Inflammatory macrophage (primary cell): Measurements from ENCODE around the gene PIK3R1.

ENCODE experiments used
- DNase-seq, 2 donors: peaks; one replicate each; pipeline ENCODE4 v3.0.0-alpha.2; 2020 to 2022

Gene PIK3R1

DNA sequence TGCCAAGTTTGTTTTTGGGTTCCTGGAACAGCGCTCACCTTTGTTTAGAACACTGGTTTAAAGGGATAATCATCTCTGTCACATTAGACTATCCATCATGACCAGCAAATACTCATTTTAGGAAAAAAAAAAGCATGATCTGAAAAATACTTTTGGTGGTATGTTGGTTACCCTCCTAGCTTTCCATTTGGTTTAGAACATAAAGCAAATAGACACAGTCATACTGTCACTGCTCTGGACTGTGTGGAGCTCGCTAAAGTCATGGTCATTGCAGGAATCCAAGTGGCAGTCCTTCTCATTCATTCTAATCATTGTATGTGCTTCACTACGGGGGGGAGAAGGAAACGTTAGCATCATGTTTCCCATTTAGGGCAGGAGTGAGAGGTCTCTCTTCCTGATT lies 83.5 kb downstream of the PIK3R1 start:
- DNase-seq, result no peak

GRCh38 chr5:68299575-68299974 lies 84.0 kb downstream of the PIK3R1 start:
- no peak for DNase-seq

- DNase-seq, result no peak
Measured at GRCh38 chr5:68303038-68303738, 87.6 kb downstream of the PIK3R1 start.

GRCh38 chr5:68303754-68304420 lies 88.3 kb downstream of the PIK3R1 start:
- no peak for DNase-seq

DNA sequence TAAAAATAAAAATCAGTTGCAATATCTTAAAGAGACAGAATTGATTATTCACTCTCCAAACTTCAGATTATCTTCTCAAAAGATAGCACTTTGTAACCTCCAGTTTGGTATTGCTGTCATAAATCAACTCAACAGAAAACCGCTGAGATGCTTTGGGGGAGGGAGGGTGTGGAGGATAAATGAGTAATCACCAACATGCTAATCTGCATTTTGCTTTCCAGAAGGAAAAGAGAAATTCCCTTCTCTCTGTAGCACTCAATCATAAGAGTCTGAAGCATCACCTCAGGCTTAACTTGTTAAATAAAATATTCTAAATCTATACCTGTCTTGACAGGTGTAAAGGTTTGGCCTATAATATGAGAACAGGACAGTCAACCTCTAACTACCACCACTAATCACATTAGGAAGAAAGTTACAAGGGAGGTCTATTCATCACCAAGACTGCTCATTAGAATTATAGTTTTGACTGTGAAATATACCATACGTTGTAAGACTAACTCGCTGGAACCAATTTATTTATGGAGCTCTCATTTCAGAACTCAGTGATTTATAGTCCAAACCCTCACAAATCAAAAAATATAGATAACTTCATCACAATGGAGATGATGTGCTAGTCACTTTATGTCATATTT lies 89.0 kb downstream of the PIK3R1 start:
- no peak for DNase-seq

GRCh38 chr5:68305223-68305870 lies 89.8 kb downstream of the PIK3R1 start:
- DNase-seq, result no peak

DNA sequence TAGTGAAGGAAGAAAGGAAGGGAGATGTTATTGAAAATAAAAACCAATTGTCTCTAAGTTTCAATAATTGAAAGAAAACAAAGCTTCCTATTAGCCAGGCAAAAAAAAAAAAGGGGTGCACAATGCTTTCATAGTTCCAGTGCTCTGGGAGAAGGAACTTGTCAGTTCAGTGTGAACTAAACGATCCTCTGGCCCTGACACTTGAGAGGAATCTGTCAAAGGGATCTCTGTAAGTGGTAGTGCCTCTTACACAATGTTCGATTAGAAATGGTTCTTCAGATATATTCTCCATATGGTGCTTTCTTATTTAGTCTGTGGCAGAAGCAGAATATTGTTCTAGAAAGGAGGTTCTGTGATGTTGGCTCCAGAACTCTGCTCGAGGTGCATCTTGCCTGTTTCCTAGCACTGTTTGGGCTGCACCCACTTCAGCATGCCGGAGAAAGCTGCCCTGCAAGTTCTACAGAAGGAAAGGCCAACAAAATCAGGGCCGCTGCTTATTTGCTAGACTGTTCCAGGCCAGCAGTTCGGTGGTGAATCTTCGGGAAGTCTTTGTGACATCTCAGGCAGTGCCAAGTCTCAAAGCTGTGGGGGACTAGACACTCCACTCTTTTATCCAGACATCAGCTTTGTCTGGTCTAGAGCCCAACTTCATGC lies 90.9 kb downstream of the PIK3R1 start:
- no peak for DNase-seq

DNA sequence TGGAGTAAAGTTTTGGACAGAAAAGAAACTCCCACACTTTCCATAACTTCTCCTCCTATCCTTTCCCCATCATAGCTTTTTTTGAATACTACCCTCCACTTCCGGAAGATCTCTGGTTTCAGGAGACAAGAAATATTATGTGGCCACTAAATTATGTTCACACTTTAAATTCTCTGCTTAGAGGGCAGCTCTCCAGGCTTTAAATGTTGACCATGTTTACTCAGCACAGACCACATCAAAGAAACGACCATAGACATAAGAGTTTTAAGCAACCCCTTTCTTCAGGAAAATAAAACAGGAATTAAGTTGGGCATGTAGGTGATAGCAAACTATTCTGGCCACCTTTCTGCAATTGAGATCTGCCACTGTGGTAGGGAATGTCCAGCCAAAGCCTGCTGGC lies 97.8 kb downstream of the PIK3R1 start:
- no peak for DNase-seq

GRCh38 chr5:68314465-68314864 lies 98.9 kb downstream of the PIK3R1 start:
- DNase-seq, result no peak

DNA sequence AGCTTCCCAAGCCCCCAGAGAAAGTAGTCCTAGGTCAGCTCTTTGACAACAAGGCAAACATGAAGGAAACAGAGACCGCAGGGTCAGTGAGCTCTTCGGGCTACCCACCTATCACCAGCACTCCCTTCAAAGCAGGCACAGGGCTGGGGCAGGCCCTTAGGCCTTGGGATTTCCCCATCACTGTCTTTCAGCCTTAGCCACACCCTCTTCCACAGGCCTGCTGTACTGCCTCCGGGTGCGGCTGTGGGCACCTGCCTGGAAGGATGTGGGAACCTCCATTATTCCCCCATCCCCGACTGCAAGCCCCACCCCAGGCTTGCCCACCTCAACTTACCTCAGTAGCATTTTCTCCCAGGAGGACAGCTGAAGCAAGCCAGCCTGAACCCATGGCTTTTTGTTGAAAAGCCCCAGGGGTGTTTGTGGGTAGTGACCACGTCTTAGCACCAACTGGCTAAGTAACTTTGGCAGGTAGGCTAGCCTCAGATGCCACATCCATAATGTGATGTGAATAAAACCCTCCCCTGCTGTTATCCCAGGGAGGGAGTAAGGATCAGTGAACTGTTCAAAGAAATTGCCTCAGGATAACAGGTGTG lies 100.2 kb downstream of the PIK3R1 start:
- DNase-seq, result no peak

- DNase-seq, result no peak
Measured at GRCh38 chr5:68316469-68316868, 100.9 kb downstream of the PIK3R1 start.

DNA sequence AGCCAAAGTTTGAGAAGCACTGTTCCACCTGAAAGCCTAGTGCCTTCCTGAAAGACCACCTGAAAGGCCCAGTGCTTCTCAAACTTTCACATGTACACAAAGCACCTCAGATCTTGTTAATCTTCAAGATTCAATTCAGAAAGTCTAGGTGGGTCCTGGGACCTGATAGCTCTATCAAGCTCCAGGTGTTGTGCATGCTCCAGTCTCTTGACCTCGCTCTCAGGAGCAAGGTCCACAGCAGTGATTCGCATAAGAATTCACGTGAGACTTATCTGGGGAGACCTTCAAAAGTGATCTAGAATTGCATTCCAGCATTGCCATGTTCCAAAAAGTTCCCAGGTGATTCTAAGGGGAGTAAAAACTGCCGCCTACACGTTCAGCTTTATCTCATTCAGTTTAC lies 102.1 kb downstream of the PIK3R1 start:
- no peak for DNase-seq

DNA sequence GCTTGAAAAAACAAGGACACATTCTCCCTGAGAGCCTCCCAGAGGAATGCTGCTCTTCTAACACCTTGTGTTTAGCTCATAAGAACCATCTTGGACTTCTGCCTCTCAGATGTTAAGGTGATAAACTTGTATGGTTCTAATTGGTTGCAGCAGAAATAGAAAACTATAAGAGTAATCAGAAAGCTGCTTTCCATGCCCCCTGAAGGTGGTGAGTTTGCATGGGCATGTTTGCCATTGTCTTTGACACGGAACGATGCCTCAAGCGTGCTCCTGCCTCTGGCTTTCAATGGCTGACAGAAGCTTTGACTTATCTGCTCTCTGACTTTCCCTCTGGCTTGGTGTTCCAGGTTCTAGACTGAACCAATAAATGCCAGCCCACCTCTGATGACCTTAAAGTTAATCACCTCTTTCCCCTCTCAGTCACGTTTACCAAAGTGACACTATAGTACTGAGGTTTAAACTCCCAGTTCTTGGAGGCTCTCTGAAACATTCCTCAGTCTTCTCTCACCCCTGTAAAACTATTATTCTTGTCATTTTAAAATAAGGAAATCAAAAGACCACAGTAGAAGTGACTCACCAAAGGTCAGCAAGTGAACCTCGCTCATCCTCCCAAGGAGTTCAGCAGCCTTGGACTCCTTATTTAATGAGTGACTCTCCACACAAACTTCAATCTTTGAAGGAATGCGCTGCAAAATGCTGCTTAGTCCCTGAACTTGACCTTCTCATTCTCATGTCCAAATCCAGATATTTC lies 103.6 kb downstream of the PIK3R1 start:
- peak in 1 of 2 donors; percentile 18 for DNase-seq

GRCh38 chr5:68319706-68320412 lies 104.3 kb downstream of the PIK3R1 start:
- DNase-seq, result no peak

GRCh38 chr5:68320413-68320986 lies 104.9 kb downstream of the PIK3R1 start:
- no peak for DNase-seq

- peak; percentile 7 to 8 for DNase-seq
Measured at GRCh38 chr5:68325065-68325580, 109.6 kb downstream of the PIK3R1 start.

- DNase-seq, result peak; percentile 72 to 86
Measured at GRCh38 chr5:68329554-68330255, 114.1 kb downstream of the PIK3R1 start.

GRCh38 chr5:68330574-68330973 lies 115.0 kb downstream of the PIK3R1 start:
- DNase-seq, result no peak

DNA sequence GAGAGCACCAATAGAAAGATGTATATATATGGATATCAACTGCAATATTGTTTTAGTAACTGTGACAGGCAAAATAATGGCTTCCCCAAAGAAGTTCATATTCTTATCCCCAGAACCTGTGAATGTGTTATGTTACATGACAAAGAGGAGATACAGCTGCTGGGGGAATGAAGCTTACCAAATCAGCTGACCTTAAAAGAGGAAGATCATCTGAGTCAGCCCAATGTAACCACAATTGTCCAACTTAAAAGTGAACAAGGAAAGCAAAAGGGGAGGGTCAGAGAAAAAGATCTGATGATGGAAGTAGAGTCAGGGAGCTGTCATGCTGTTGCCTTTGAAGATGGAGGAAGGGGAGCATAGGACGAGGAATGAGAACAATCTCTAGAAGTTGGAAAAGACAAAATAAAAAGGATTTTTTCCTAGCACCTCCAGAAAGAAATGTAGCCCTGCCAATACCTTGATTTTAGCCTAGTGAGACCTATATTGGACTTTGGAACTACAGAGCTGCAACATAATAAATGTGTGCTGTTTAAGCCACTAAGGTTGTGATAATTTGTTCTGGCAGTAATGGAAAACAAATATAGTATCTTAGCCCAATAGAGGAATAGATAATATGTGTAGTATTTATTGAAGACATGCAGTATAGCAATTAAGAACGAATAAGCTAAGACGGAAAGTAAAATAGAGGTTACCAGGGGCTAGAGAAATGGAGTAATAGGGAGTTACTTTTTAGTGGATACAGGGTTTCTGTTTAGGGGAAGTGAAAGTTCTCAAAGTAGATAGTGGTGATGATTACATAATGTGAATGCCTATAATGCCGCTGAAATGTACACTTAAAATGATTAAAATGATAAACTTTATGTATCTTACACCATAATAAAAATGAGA lies 115.9 kb downstream of the PIK3R1 start:
- DNase-seq, result peak; percentile 90 to 92
